Hematopoietic multipotent progenitor cell treated with erythropoietin and hydrocortisone succinate and interleukin-3 and kit ligand, for 8 days (in vitro differentiated cells): ENCODE results near the gene NDST1.
"Not testable (repeated sequence)": the region's sequence is repeated elsewhere in the genome, so short reads cannot be mapped to it uniquely, and the experiment has no call there.

Source experiments
- DNase-seq: peaks from one replicate; pipeline ENCODE4 v3.0.0-alpha.2; 2015

NDST1 gene

GRCh38 chr5:150508828-150509227 lies 897 bp downstream of the NDST1 start:
- no peak for DNase-seq

GRCh38 chr5:150509992-150510391 lies 2.1 kb downstream of the NDST1 start:
- no peak for DNase-seq

GRCh38 chr5:150510460-150511263 lies 2.7 kb downstream of the NDST1 start:
- DNase-seq: no peak

- peak; percentile 38 for DNase-seq
Observed at GRCh38 chr5:150511578-150512367, 3.8 kb downstream of the NDST1 start.

- no peak for DNase-seq
Observed at GRCh38 chr5:150512368-150512747, 4.4 kb downstream of the NDST1 start.

GRCh38 chr5:150513375-150514309 lies 5.7 kb downstream of the NDST1 start:
- DNase-seq: peak; percentile 22

- DNase-seq: no peak
Observed at GRCh38 chr5:150514708-150515211, 6.8 kb downstream of the NDST1 start.

GRCh38 chr5:150515446-150515845 lies 7.5 kb downstream of the NDST1 start:
- DNase-seq: no peak

GRCh38 chr5:150516011-150516410 lies 8.1 kb downstream of the NDST1 start:
- DNase-seq: peak; percentile 91

- DNase-seq: peak; percentile 75
Observed at GRCh38 chr5:150517272-150518152, 9.6 kb downstream of the NDST1 start.

- not testable (repeated sequence) for DNase-seq
Observed at GRCh38 chr5:150518712-150519559, 11.0 kb downstream of the NDST1 start.

GRCh38 chr5:150519560-150519945 lies 11.6 kb downstream of the NDST1 start:
- no peak for DNase-seq

- no peak for DNase-seq
Observed at GRCh38 chr5:150519978-150520377, 12.0 kb downstream of the NDST1 start.

- DNase-seq: no peak
Observed at GRCh38 chr5:150520747-150521521, 13.0 kb downstream of the NDST1 start.

GRCh38 chr5:150521522-150521817 lies 13.5 kb downstream of the NDST1 start:
- no peak for DNase-seq

GRCh38 chr5:150521939-150522503 lies 14.1 kb downstream of the NDST1 start:
- no peak for DNase-seq

- DNase-seq: no peak
Observed at GRCh38 chr5:150522504-150523414, 14.8 kb downstream of the NDST1 start.

- peak; percentile 60 for DNase-seq
Observed at GRCh38 chr5:150523472-150524350, 15.8 kb downstream of the NDST1 start.
